GM13976 (cell line): ENCODE data around the gene DPM3.
"Not testable (repeated sequence)": the region's sequence is repeated elsewhere in the genome, so short reads cannot be mapped to it uniquely, and the experiment has no call there.

Source experiments
- DNase-seq: peaks from one replicate; pipeline ENCODE4 v3.0.0; 2012; ENCODE audit warnings: low spot score
- CTCF ChIP-seq: IDR thresholded peaks from 2 replicates; pipeline ENCODE4 v1.5.1; 2012; ENCODE audit warnings: borderline replicate concordance, mild to moderate bottlenecking; ENCODE audit not compliant: insufficient read depth; ENCODE audit errors: extremely low read depth, missing control alignments, control extremely low read depth
- in situ Hi-C: fragments of 300-500 bp; cut with MboI; formaldehyde crosslinking; loops from one replicate; pipeline ENCODE4 v1.12.0; 2022; ENCODE audit warnings: low sequenced_read_pairs, mixed read lengths, inconsistent platforms; ENCODE audit not compliant: unreplicated experiment

Gene DPM3

DNA sequence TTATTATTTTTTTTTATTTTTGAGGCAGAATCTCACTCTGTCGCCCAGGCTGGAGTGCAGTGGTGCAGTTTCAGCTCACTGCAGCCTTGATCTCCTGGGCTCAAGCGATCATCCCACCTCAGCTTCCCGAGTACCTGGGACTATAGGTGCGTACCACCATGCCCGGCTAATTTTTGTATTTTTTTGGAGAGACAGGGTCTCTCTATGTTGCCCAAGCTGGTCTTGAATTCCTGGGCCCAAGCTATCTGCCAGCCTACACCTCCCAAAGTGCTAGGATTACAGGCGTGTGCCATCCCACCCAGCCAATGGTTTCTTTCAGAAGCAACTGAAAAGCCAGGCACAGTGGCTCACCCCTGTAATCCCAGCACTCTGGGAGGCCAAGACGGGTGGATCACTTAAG is 30.5 kb upstream of the DPM3 start:
- in situ Hi-C loops = no loop called here
- DNase-seq = no peak
- no peak for TF ChIP-seq CTCF

DNA sequence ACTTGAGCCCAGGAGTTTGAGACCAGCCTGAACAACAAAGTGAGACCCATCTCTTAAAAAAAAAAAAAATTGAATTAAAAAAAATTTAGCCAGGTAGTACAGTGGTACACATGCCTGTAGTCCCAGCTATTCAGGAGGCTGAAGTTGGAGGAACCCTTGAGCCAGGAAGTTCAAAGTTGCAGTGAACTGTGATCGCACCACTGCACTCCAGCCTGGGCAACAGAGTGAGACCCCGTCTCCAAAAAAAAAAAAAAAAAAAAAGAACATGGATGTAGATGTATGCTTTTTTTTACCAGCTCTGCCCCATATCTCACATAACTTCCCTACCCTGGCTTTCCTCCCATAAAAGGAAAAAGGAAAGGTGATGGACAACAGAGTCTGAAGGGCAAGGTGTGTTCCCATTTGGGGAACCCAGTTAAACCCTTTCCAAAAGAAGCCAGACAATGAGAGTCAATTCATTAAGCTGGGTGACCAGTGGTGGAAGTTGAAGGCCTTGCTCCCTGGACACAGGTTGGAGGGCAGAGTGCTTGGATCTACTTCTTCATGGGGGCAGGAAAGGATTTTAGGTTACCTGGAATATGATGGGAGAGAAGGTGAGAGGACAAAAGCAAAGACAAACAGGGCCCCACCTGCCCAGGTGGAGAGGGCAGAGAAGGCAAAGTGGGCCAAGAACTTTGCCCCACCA is 29.9 kb upstream of the DPM3 start:
- no peak for TF ChIP-seq CTCF
- no peak for DNase-seq
- in situ Hi-C loops = no loop called here

DNA sequence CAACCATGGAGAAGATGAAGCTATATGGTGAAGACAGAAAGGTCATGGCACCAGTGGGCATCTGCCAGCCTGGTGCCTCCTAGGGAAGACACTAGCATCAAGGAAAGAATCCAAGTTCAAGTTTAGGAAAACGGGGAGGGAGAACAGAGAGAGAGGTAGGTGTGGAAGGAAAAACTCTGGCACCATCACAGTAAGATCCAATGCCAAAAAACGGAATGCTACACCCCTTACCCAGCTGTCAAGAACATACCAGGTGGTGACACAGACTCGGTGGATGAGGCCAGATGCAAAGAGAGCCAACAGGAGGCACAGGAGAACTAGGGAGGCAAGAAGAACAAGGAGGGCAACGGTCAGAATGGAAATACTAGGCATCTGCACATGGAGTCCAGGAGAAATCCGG is 29.2 kb upstream of the DPM3 start:
- TF ChIP-seq CTCF = no peak
- DNase-seq = no peak
- in situ Hi-C loops = loop anchor here (5.0 kb wide), 1 partner anchor 77 kb away; no protein-coding TSS in a partner anchor

DNA sequence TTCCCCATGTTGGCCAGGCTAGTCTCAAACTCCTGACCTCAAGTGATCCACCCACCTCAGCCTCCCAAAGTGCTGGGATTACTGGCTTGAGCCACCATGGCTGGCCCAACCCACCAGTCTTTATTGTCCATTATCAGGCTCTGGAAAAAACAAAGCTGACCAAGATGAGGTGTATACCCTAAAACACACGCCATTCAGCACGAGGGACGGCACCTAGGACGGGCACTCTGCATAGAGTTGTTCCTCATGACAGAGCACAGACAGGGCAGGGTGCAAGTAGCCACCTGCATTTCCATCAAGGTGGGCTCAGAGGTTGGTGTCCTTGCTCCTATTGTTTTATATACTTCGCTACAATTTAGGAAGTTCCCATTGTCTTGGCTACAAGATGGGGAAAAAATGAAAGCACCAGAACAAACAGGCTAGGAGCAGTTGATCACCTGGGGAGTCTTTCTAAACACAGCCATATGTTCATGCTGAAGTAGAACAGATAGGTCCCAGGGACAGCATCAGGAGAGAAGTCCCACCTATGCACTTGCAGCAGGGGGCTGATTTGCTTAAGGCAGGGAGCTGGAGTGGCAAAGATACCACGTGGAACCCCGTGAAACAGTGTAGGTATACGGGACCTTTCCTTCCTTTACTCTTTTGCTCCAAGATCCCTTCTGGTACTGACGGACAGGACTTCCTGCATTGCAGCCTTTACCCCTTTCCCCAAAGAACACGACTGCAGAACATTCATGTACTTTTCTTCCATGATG is 28.3 kb upstream of the DPM3 start:
- DNase-seq = no peak
- no peak for TF ChIP-seq CTCF
- in situ Hi-C loops = loop anchor here (5.0 kb wide), 1 partner anchor 76 kb away; no protein-coding TSS in a partner anchor

- DNase-seq = not testable (repeated sequence)
- in situ Hi-C loops = loop anchor here (5.0 kb wide), 1 partner anchor 76 kb away; no protein-coding TSS in a partner anchor
Observed at GRCh38 chr1:155168105-155168445, 27.7 kb upstream of the DPM3 start.

DNA sequence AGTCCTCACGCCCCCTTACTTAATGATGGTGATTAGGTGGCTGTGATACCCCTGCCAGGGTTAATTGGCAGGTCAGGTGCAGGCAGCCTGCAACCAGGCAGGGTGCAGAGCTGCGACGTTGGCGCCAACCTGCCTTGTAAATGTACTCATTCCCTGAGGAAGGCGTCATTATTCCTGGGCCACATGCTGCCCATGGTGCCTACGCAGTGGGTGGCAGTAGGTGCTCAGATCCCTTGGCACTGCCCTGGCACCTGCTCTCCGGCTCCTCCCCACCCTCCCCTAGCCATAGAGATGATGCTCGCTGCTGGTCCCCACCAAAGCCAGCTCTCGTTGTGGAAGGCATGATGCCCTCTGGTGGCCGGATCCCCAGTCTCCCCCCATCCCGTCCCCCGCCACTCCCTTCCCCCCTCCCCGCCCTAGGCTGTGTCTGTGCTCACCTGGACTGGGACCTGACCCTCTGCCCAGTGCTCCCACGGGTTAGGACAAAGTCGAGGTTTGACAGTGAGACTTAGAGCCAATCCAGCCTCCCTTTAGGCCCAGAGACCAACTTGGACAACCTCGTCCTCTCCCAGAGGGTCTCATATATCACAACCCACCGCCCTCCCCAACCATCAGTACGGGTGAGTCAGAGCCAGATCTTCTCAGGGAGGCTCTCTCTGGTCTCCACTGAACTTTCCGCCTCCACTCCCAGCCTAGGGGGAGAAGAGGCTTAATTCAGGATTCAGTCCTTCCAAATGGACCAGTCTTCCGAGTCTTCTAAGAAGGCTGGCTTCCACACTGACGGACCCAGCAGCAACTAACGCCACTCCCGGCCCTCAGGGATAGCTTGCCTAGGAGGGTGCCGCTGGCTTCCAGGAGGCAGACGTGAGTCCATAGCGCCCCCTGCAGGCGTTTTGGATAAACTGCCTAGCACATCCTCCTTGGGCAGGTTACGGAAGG is 27.1 kb upstream of the DPM3 start:
- DNase-seq = peak; percentile 85
- TF ChIP-seq CTCF = peak; percentile 91
- in situ Hi-C loops = loop anchor here (5.0 kb wide), 1 partner anchor 75 kb away; no protein-coding TSS in a partner anchor
